ENCODE data around the gene TRAF2.

TRAF2 gene

GRCh38 chr9:136960212-136960937 lies 74.1 kb downstream of the TRAF2 start:
- Histone ChIP-seq H3K4me3 (replicated peaks; ENCODE audit: insufficient read depth, low read length) (no peak overlapping the region), H3K27ac (replicated peaks) (no peak overlapping the region), H3K27me3 (ENCODE audit: insufficient read depth, poor library complexity, severe bottlenecking) (no peaks in the 10 kb centered on the region)
- TF ChIP-seq CTCF (IDR thresholded peaks at IDR 0.05; ENCODE audit: insufficient read depth, low read length) (no peak), SPI1 (IDR thresholded peaks at IDR 0.05; ENCODE audit: borderline replicate concordance, low read depth) (no peak), GABPA (IDR thresholded peaks at IDR 0.05; ENCODE audit: low read depth) (no peak), POLR2AphosphoS5 (IDR thresholded peaks at IDR 0.05; ENCODE audit: low read depth) (no peak)
- TF ChIP-seq, protein P1, sequence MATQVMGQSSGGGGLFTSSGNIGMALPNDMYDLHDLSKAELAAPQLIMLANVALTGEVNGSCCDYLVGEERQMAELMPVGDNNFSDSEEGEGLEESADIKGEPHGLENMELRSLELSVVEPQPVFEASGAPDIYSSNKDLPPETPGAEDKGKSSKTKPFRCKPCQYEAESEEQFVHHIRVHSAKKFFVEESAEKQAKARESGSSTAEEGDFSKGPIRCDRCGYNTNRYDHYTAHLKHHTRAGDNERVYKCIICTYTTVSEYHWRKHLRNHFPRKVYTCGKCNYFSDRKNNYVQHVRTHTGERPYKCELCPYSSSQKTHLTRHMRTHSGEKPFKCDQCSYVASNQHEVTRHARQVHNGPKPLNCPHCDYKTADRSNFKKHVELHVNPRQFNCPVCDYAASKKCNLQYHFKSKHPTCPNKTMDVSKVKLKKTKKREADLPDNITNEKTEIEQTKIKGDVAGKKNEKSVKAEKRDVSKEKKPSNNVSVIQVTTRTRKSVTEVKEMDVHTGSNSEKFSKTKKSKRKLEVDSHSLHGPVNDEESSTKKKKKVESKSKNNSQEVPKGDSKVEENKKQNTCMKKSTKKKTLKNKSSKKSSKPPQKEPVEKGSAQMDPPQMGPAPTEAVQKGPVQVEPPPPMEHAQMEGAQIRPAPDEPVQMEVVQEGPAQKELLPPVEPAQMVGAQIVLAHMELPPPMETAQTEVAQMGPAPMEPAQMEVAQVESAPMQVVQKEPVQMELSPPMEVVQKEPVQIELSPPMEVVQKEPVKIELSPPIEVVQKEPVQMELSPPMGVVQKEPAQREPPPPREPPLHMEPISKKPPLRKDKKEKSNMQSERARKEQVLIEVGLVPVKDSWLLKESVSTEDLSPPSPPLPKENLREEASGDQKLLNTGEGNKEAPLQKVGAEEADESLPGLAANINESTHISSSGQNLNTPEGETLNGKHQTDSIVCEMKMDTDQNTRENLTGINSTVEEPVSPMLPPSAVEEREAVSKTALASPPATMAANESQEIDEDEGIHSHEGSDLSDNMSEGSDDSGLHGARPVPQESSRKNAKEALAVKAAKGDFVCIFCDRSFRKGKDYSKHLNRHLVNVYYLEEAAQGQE (IDR thresholded peaks at IDR 0.05; ENCODE audit: insufficient replicate concordance, low read depth), result no peak
- DNase-seq (ENCODE audit: low read depth in 1 of 2, low spot score in 1 of 2), result no peak

DNA sequence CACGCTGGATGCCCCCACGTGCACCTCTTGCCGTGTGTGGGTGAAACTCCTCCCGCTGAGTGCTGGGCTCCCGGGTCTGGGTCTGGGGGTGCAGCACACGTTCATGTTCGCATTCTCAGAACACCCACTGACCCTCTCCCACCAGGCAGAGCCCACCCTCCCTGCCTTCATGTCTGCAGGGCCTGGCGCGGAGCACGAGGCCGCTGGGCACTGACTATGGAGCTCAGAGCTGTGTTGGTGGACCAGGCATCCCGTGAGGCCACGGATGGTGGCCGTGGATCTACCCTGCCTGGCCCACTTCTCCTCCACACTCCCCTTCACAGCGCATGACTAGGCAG lies 74.6 kb downstream of the TRAF2 start:
- H3K4me3 ChIP-seq (replicated peaks; ENCODE audit: insufficient read depth, low read length), result no peak overlapping the region
- no peaks in the 10 kb centered on the region for H3K27me3 ChIP-seq (ENCODE audit: insufficient read depth, poor library complexity, severe bottlenecking)
- no peak for DNase-seq (ENCODE audit: low read depth in 1 of 2, low spot score in 1 of 2)
- TF ChIP-seq SPI1 (IDR thresholded peaks at IDR 0.05; ENCODE audit: borderline replicate concordance, low read depth) (no peak), POLR2AphosphoS5 (IDR thresholded peaks at IDR 0.05; ENCODE audit: low read depth) (no peak), CTCF (IDR thresholded peaks at IDR 0.05; ENCODE audit: insufficient read depth, low read length) (no peak), GABPA (IDR thresholded peaks at IDR 0.05; ENCODE audit: low read depth) (no peak)
- TF ChIP-seq, protein P1 (IDR thresholded peaks at IDR 0.05; ENCODE audit: insufficient replicate concordance, low read depth), result no peak
- H3K27ac ChIP-seq (replicated peaks), result no peak overlapping the region

GRCh38 chr9:136961279-136962065 lies 75.2 kb downstream of the TRAF2 start:
- Histone ChIP-seq H3K4me3 (replicated peaks; ENCODE audit: insufficient read depth, low read length) (no peak overlapping the region), H3K27ac (replicated peaks) (no peak overlapping the region), H3K27me3 (ENCODE audit: insufficient read depth, poor library complexity, severe bottlenecking) (no peaks in the 10 kb centered on the region)
- TF ChIP-seq GABPA (IDR thresholded peaks at IDR 0.05; ENCODE audit: low read depth) (no peak), POLR2AphosphoS5 (IDR thresholded peaks at IDR 0.05; ENCODE audit: low read depth) (no peak), SPI1 (IDR thresholded peaks at IDR 0.05; ENCODE audit: borderline replicate concordance, low read depth) (no peak), CTCF (IDR thresholded peaks at IDR 0.05; ENCODE audit: insufficient read depth, low read length) (no peak)
- TF ChIP-seq, protein P1 (IDR thresholded peaks at IDR 0.05; ENCODE audit: insufficient replicate concordance, low read depth), result no peak
- no peak for DNase-seq (ENCODE audit: low read depth in 1 of 2, low spot score in 1 of 2)
